ENCODE measurements around the gene STARD13.

- TF ChIP-seq, protein P1, sequence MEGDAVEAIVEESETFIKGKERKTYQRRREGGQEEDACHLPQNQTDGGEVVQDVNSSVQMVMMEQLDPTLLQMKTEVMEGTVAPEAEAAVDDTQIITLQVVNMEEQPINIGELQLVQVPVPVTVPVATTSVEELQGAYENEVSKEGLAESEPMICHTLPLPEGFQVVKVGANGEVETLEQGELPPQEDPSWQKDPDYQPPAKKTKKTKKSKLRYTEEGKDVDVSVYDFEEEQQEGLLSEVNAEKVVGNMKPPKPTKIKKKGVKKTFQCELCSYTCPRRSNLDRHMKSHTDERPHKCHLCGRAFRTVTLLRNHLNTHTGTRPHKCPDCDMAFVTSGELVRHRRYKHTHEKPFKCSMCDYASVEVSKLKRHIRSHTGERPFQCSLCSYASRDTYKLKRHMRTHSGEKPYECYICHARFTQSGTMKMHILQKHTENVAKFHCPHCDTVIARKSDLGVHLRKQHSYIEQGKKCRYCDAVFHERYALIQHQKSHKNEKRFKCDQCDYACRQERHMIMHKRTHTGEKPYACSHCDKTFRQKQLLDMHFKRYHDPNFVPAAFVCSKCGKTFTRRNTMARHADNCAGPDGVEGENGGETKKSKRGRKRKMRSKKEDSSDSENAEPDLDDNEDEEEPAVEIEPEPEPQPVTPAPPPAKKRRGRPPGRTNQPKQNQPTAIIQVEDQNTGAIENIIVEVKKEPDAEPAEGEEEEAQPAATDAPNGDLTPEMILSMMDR (optimal IDR thresholded peaks at IDR 0.05 in 1 of 3, IDR thresholded peaks at IDR 0.05 in 1 of 3, conservative IDR thresholded peaks at IDR 0.05 in 1 of 3; ENCODE audit: extremely low read depth in 1 of 3, insufficient read depth in 2 of 3, low read length in 3 of 3) = no peak
- TF ChIP-seq EZH2 (IDR thresholded peaks at IDR 0.05; ENCODE audit: low read length) = no peak
Observed at GRCh38 chr13:33244210-33244906, 41.2 kb downstream of the STARD13 start.
